Ovary (tissue), 9 donors: ENCODE results near the gene ME3. TPM values are rescaled to one million over a fixed set of nuclear protein-coding genes. Genes with fewer than 3 reads are reported as not detected.

Experiments used
- DNase-seq, 5 donors: peaks; one replicate each; pipeline ENCODE4 v3.0.0-alpha.2; 2019 to 2020
- H3K27ac ChIP-seq, 2 donors: fragments of 200-600 bp; one replicate each; pipeline versions ENCODE4 v1.5.1 to v1.8.0; 2019 to 2022
- H3K27me3 ChIP-seq: fragments of 200-600 bp; one replicate; pipeline ENCODE4 v1.8.0; 2022
- H3K36me3 ChIP-seq: fragments of 200-600 bp; sonication (generic); one replicate; pipeline ENCODE4 v1.5.1; 2019
- H3K4me1 ChIP-seq: one replicate; pipeline ENCODE4 v1.8.1; 2013; ENCODE audit warnings: mild to moderate bottlenecking, moderate library complexity; ENCODE audit not compliant: insufficient read depth
- H3K4me3 ChIP-seq: fragments of 200-600 bp; sonication (generic); one replicate; pipeline ENCODE4 v1.5.1; 2017
- H3K9me3 ChIP-seq, 2 donors: fragments of 200-600 bp in 1 of 2; sonication (generic) in 1 of 2; one replicate each; pipeline versions ENCODE4 v1.5.1 to v1.8.1; 2013 to 2019; ENCODE audit warnings: mild to moderate bottlenecking in 1 of 2, moderate library complexity in 1 of 2
- CTCF ChIP-seq, 3 donors: fragments of 450-650 bp in 2 of 3; fragments of 200-600 bp in 1 of 3; IDR thresholded peaks; one replicate each; pipeline versions ENCODE4 v1.5.1 to v1.8.0; 2016 to 2022; ENCODE audit warnings: antibody characterized with exemption in 3 of 3, mild to moderate bottlenecking in 1 of 3
- EP300 ChIP-seq: sonication (generic); formaldehyde crosslinking; IDR thresholded peaks from one replicate; pipeline ENCODE4 v1.6.1; 2017; ENCODE audit warnings: antibody characterized with exemption
- POLR2A ChIP-seq: fragments of 450-650 bp; IDR thresholded peaks from one replicate; pipeline ENCODE4 v1.6.1; 2017; ENCODE audit warnings: antibody characterized with exemption, mild to moderate bottlenecking, moderate library complexity
- WGBS, 3 donors: extraction: QIAGEN DNeasy Blood & Tissue Kit in 1 of 3; methylation state at CpG; one replicate each; pipeline versions ENCODE4 v1.1.5 to v1.1.7; 2013 to 2017; 5-methylcytosine and 5-hydroxymethylcytosine counted together
- intact Hi-C, 4 donors: fragments of 100-400 bp; cut with DNase I; formaldehyde crosslinking; loops; one replicate each; pipeline versions ENCODE4 v1.11.0 to v1.15.1; 2022 to 2023
- polyA plus RNA-seq, 2 donors: library from polyadenylated mRNA; stranded (reverse); fragments of 200-250 nt in 1 of 2; fragments of 350-450 nt in 1 of 2; fragmentation: Illumina TruSeq in 1 of 2; extraction: RNeasy Lipid Tissue Mini Kit (QIAGEN cat#74804) in 1 of 2; gene quantifications; one replicate each; pipeline ENCODE4 v1.2.3, GENCODE V29; 2013 to 2014
- total RNA-seq, 7 donors: library from RNA; depleted of rRNA in 2 of 7; stranded (reverse); fragments of >200 nt in 2 of 7; fragmentation: NEBNext Ultra II Directional in 3 of 7; extraction: Animal tissue kit (Norgen Biotek cat#: 25700) in 3 of 7; gene quantifications; one replicate each; pipeline versions ENCODE4 v1.1.0 to v1.2.4, GENCODE V29; 2016 to 2023
- donor health status: DM: no; HTN: no; CAD: no; lungs with moderate emphysema.
- donor health status: DM: no; HTN: no; CAD: no.
- donor health status: Bipolar disorder and iron deficiency.
- donor health status: DM: yes; HTN: yes; CAD: no.
- donor health status: DM: no; HTN: no; CAD: no.
- donor health status: DM: yes; HTN: yes; CAD: no.

The ME3 gene
- total and polyA plus RNA-seq, 9 donors = 25.2 to 48.6 (median 43.1) TPM

GRCh38 chr11:86491027-86491426 is 181.4 kb downstream of the ME3 start:
- no peaks in the 10 kb centered on the region for H3K4me1 ChIP-seq
- H3K27ac ChIP-seq = no peak overlapping the region
- DNase-seq = no peak
- no peaks in the 10 kb centered on the region for H3K36me3 ChIP-seq
- no peaks in the 10 kb centered on the region for H3K27me3 ChIP-seq
- no peaks in the 10 kb centered on the region for H3K9me3 ChIP-seq
- TF ChIP-seq POLR2A (no peak), EP300 (no peak), CTCF (IDR thresholded peaks at IDR 0.05) (no peak)
- intact Hi-C loops = no loop called here
- H3K4me3 ChIP-seq = no peak overlapping the region
- 86 to 90% (median 87%) methylated on average over 4 of the region's 4 CpGs for WGBS, 3 donors

GRCh38 chr11:86490582-86490981 is 181.8 kb downstream of the ME3 start:
- no peaks in the 10 kb centered on the region for H3K4me1 ChIP-seq
- intact Hi-C loops = no loop called here
- TF ChIP-seq CTCF (IDR thresholded peaks at IDR 0.05) (no peak), EP300 (no peak), POLR2A (no peak)
- no peaks in the 10 kb centered on the region for H3K27me3 ChIP-seq
- no peaks in the 10 kb centered on the region for H3K9me3 ChIP-seq
- H3K27ac ChIP-seq = no peak overlapping the region
- H3K4me3 ChIP-seq = no peak overlapping the region
- DNase-seq = no peak
- no peaks in the 10 kb centered on the region for H3K36me3 ChIP-seq

GRCh38 chr11:86489442-86489841 is 183.0 kb downstream of the ME3 start:
- WGBS, 3 donors = 98 to 100% (median 98%) methylated on average over 3 of the region's 3 CpGs
- no peak for DNase-seq
- Histone ChIP-seq H3K4me3 (no peak overlapping the region), H3K4me1 (peaks cover 2% of the 10 kb centered on the region), H3K9me3 (no peaks in the 10 kb centered on the region), H3K27me3 (no peaks in the 10 kb centered on the region), H3K27ac (no peak overlapping the region), H3K36me3 (no peaks in the 10 kb centered on the region)
- intact Hi-C loops = no loop called here
- no peak for TF ChIP-seq POLR2A
- TF ChIP-seq EP300 = no peak
- no peak for TF ChIP-seq CTCF (IDR thresholded peaks at IDR 0.05)

- TF ChIP-seq POLR2A (no peak), EP300 (no peak), CTCF (IDR thresholded peaks at IDR 0.05) (no peak)
- Histone ChIP-seq H3K9me3 (no peaks in the 10 kb centered on the region), H3K4me3 (no peak overlapping the region), H3K4me1 (peaks cover 7% of the 10 kb centered on the region), H3K27ac (no peak overlapping the region), H3K36me3 (no peaks in the 10 kb centered on the region), H3K27me3 (no peaks in the 10 kb centered on the region)
- DNase-seq = no peak
- intact Hi-C loops = no loop called here
- 91 to 95% (median 93%) methylated on average over 4 of the region's 4 CpGs for WGBS, 3 donors
These were observed 183.9 kb downstream of the ME3 start for GRCh38 chr11:86488553-86488952.

- Histone ChIP-seq H3K36me3 (no peaks in the 10 kb centered on the region), H3K9me3 (no peaks in the 10 kb centered on the region), H3K4me3 (no peak overlapping the region), H3K4me1 (peaks cover 10% of the 10 kb centered on the region), H3K27ac (no peak overlapping the region), H3K27me3 (no peaks in the 10 kb centered on the region)
- no peak for DNase-seq
- TF ChIP-seq EP300 = no peak
- TF ChIP-seq POLR2A = no peak
- TF ChIP-seq CTCF (IDR thresholded peaks at IDR 0.05) = no peak
- intact Hi-C loops = no loop called here
- WGBS, 3 donors = 87 to 95% (median 93%) methylated on average over 7 of the region's 7 CpGs
These were observed 184.7 kb downstream of the ME3 start for GRCh38 chr11:86487671-86488070.
